ENCODE measurements around the gene MATN3. TPM values are rescaled to one million over a fixed set of nuclear protein-coding genes. Genes with fewer than 3 reads are reported as not detected.
A peak's percentile ranks its signal among the peaks of the same experiment; 100 is the strongest.

MATN3 gene
- total and polyA plus RNA-seq, 2 of the 13 experiments (the other 11 are each of a cell fraction or from before 2014, with no cell fraction given) = 36.1 to 208 TPM

DNA sequence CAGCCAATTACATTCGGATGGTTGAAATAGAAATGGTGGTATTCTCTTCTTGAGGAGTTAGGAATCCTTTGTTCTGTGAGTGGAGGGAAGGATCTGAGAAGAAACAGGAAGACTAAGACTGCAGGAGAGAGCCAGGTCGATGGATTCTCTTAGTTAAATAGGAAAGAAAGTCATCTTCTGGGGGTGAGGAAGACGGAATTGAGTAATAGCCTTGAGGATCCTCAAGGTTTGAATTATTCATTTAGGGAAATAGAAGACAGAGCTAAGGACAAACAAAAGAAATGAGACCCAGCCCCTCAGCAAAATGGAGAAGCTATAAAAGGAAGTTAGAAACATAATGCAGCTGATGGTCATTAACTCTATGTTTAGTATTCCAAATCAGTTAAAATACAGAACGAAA, 37.2 kb upstream of the MATN3 start (continued):
- TF ChIP-seq, protein P1, sequence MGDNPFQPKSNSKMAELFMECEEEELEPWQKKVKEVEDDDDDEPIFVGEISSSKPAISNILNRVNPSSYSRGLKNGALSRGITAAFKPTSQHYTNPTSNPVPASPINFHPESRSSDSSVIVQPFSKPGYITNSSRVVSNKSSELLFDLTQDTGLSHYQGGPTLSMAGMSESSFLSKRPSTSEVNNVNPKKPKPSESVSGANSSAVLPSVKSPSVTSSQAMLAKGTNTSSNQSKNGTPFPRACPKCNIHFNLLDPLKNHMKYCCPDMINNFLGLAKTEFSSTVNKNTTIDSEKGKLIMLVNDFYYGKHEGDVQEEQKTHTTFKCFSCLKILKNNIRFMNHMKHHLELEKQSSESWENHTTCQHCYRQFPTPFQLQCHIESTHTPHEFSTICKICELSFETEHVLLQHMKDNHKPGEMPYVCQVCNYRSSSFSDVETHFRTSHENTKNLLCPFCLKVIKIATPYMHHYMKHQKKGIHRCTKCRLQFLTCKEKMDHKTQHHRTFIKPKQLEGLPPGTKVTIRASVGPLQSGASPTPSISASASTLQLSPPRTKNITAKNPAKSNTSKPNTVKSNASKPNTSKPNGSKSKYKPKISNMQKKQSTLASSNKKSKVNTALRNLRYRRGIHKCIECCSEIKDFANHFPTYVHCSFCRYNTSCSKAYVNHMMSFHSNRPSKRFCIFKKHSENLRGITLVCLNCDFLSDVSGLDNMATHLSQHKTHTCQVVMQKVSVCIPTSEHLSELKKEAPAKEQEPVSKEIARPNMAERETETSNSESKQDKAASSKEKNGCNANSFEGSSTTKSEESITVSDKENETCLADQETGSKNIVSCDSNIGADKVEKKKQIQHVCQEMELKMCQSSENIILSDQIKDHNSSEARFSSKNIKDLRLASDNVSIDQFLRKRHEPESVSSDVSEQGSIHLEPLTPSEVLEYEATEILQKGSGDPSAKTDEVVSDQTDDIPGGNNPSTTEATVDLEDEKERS (CRISPR knock-in tag; IDR thresholded peaks at IDR 0.05) = no peak
- TF ChIP-seq SRY (CRISPR knock-in tag; IDR thresholded peaks at IDR 0.05) = no peak
- 0 out of 2 replicates have a peak, but pooled peaks have one; percentile 0 for TF ChIP-seq KAT7 (CRISPR knock-in tag; IDR thresholded peaks at IDR 0.05; ENCODE audit: borderline replicate concordance)
- no peak for TF ChIP-seq ZNF207 (IDR thresholded peaks at IDR 0.05; ENCODE audit: borderline replicate concordance)

DNA sequence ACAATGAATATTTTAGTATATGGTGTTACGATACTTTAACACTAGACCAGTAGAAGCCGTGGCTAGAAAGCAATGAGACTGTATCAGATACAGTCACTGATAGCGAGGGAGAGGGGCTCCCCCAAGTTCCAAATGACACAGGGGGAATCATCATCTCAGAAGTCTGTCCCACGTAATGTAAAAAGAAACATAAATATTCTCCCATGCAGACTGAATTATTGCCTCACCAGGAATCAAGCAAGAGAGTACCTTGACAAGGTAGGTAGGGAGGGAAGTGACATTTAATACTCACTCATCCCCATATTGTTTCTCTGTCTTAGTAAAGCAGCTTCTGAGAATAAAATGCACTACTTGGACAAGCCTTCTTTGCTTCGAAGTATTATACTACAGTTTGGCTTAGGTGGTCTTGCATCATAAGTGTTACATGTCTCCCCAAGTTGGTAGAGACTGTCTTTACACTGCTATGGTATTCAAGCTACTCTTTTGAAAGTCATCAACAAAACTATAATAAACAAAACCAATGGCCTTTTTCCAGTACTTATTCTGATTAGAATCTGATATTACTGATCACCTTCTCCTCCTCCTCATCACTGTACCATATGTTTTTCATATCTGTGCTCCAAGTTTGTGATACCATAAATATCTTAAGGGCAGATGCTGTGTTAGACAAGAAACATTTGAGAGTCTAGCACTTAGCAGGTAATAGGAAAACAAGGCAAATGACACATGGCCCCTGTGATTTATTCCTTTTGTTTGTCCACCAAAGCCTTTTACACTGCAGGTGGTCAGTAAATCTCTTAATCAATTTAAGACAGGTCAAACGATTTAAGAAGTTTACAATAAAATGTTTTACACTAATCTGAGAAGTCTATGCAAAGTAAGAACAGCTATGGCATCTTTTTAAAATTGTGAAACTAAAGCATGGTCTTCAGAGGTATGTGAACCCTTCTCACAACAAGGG, 36.3 kb upstream of the MATN3 start:
- no peak overlapping the region for H3K27ac ChIP-seq (ENCODE audit: extremely low read length, insufficient read depth, low read length)
- in situ Hi-C loops (cut with HindIII; ENCODE audit: extremely low pct_ligation_motif_present, low pct_unique_long_range_greater_than_20kb) = no loop called here
- peaks cover 72% of the 10 kb centered on the region for H3K79me2 ChIP-seq (ENCODE audit: insufficient read depth, low read length)
- ATAC-seq = no peak
- H3K9ac ChIP-seq (ENCODE audit: insufficient read depth, low read depth, low read length) = peak overlapping the region; percentile 96
- H2AFZ ChIP-seq (ENCODE audit: low read length) = no peak overlapping the region
- H3K4me3 ChIP-seq (replicated peaks in 1 of 3; ENCODE audit: insufficient read depth in 1 of 3, low read depth in 2 of 3, low read length in 3 of 3) = peak overlapping the region; percentile 84 to 97 (median 92); a peak in 5 of 6 replicates
- H3K4me1 ChIP-seq (ENCODE audit: insufficient read depth, low read length) = peaks cover 58% of the 10 kb centered on the region
- no peaks in the 10 kb centered on the region for H3K9me3 ChIP-seq (ENCODE audit: low read length)
- DNase-seq (ENCODE audit: low spot score) = no peak
- H3K27me3 ChIP-seq (ENCODE audit: control insufficient read depth in 1 of 2, insufficient read depth in 2 of 2, low read length in 2 of 2) = no peaks in the 10 kb centered on the region; a peak in 1 of 5 replicates
- intact Hi-C loops (cut with micrococcal nuclease; ENCODE audit: unreplicated experiment) = no loop called here
- CTCF ChIA-PET (ENCODE audit: low intra/inter-chr PET ratio, low total read pairs) = no interaction called here
- POLR2A ChIA-PET = interaction anchor here (1.0 to 6.6 kb wide), 6 partner anchors 15 to 58 kb away, joined by 3 to 109 read pairs (median 4); partner anchors contain the start of gene MATN3
- 65% methylated on average over 6 of the region's 6 CpGs for WGBS (ENCODE audit: low lambda C conversion rate)
- peaks cover 1 to 4% of the 10 kb centered on the region in 2 experiments; a peak in 2 of 5 replicates for H3K36me3 ChIP-seq (replicated peaks in 1 of 2; ENCODE audit: control insufficient read depth in 1 of 2, insufficient read depth in 2 of 2, low read length in 2 of 2)
- BruUV-seq (replicated peaks) = no TSS peak
- no peak for FAIRE-seq
- peaks cover 57% of the 10 kb centered on the region for H4K20me1 ChIP-seq (ENCODE audit: insufficient read depth, low read length)
- H3K4me2 ChIP-seq (ENCODE audit: low read depth, low read length) = peak overlapping the region; percentile 96
- TF ChIP-seq RXRB (CRISPR knock-in tag; IDR thresholded peaks at IDR 0.05; ENCODE audit: borderline replicate concordance) = 0 out of 2 replicates have a peak, but pooled peaks have one; percentile 13
- TF ChIP-seq, protein P2, sequence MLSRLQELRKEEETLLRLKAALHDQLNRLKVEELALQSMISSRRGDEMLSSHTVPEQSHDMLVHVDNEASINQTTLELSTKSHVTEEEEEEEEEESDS (CRISPR knock-in tag; IDR thresholded peaks at IDR 0.05; ENCODE audit: borderline replicate concordance) = 0 out of 2 replicates have a peak, but pooled peaks have one; percentile 68
- peak; percentile 22; the same call in 1 of the 2 replicates for TF ChIP-seq SAP130 (CRISPR knock-in tag; IDR thresholded peaks at IDR 0.05; ENCODE audit: low read depth)
- TF ChIP-seq, protein P3, sequence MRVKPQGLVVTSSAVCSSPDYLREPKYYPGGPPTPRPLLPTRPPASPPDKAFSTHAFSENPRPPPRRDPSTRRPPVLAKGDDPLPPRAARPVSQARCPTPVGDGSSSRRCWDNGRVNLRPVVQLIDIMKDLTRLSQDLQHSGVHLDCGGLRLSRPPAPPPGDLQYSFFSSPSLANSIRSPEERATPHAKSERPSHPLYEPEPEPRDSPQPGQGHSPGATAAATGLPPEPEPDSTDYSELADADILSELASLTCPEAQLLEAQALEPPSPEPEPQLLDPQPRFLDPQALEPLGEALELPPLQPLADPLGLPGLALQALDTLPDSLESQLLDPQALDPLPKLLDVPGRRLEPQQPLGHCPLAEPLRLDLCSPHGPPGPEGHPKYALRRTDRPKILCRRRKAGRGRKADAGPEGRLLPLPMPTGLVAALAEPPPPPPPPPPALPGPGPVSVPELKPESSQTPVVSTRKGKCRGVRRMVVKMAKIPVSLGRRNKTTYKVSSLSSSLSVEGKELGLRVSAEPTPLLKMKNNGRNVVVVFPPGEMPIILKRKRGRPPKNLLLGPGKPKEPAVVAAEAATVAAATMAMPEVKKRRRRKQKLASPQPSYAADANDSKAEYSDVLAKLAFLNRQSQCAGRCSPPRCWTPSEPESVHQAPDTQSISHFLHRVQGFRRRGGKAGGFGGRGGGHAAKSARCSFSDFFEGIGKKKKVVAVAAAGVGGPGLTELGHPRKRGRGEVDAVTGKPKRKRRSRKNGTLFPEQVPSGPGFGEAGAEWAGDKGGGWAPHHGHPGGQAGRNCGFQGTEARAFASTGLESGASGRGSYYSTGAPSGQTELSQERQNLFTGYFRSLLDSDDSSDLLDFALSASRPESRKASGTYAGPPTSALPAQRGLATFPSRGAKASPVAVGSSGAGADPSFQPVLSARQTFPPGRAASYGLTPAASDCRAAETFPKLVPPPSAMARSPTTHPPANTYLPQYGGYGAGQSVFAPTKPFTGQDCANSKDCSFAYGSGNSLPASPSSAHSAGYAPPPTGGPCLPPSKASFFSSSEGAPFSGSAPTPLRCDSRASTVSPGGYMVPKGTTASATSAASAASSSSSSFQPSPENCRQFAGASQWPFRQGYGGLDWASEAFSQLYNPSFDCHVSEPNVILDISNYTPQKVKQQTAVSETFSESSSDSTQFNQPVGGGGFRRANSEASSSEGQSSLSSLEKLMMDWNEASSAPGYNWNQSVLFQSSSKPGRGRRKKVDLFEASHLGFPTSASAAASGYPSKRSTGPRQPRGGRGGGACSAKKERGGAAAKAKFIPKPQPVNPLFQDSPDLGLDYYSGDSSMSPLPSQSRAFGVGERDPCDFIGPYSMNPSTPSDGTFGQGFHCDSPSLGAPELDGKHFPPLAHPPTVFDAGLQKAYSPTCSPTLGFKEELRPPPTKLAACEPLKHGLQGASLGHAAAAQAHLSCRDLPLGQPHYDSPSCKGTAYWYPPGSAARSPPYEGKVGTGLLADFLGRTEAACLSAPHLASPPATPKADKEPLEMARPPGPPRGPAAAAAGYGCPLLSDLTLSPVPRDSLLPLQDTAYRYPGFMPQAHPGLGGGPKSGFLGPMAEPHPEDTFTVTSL (CRISPR knock-in tag; IDR thresholded peaks at IDR 0.05; ENCODE audit: borderline replicate concordance) = no peak
- 0 out of 2 replicates have a peak, but pooled peaks have one; percentile 72 for TF ChIP-seq SMYD3 (CRISPR knock-in tag; IDR thresholded peaks at IDR 0.05)
- TF ChIP-seq ARID2 (CRISPR knock-in tag; IDR thresholded peaks at IDR 0.05; ENCODE audit: borderline replicate concordance) = no peak
- no peak for TF ChIP-seq ZBTB3 (CRISPR knock-in tag; IDR thresholded peaks at IDR 0.05; ENCODE audit: borderline replicate concordance, low read depth)
- TF ChIP-seq RBFOX2 (IDR thresholded peaks at IDR 0.05; ENCODE audit: low read depth, low read length) = 0 out of 2 replicates have a peak, but pooled peaks have one; percentile 18

Data from HepG2 (cell line).